ENCODE data around the gene CRISP2.
"Not testable (repeated sequence)": the region's sequence is repeated elsewhere in the genome, so short reads cannot be mapped to it uniquely, and the experiment has no call there.

The CRISP2 gene

DNA sequence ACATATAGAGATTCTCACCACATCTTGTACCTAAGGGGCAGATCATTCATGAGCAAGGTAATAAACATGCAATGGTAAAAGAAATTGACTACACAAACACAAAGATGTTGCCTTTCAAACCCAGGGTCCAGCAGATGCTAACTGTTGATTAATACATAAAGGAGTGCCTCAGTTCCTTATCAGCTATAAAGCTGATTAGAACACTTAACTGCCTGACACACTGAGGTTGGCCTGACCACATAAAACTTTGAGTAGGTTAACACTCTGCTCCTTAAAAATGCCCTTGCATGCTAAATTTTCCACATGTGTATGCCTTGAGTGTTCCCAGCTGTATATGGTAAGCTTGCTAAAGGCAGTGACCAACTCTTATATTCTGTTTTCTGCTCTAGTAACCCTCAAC is 14.9 kb downstream of the CRISP2 start:
- Histone ChIP-seq H3K27ac (ENCODE audit: low read depth, low read length) (no peak overlapping the region), H3K4me3 (ENCODE audit: low read depth, low read length) (no peak overlapping the region), H3K79me2 (ENCODE audit: control insufficient read depth, insufficient read depth, low read length, unreplicated experiment) (no peaks in the 10 kb centered on the region), H3K36me3 (ENCODE audit: insufficient read depth, low read length) (no peaks in the 10 kb centered on the region), H3K4me1 (ENCODE audit: control insufficient read depth, insufficient read depth, low read length, unreplicated experiment) (no peaks in the 10 kb centered on the region), H3K27me3 (ENCODE audit: insufficient read depth, low read length) (no peaks in the 10 kb centered on the region), H2AFZ (ENCODE audit: low read length, unreplicated experiment) (no peak overlapping the region)

- H3K79me2 ChIP-seq (ENCODE audit: control insufficient read depth, insufficient read depth, low read length, unreplicated experiment): no peaks in the 10 kb centered on the region
- no peaks in the 10 kb centered on the region for H3K4me1 ChIP-seq (ENCODE audit: control insufficient read depth, insufficient read depth, low read length, unreplicated experiment)
- no peak overlapping the region for H3K4me3 ChIP-seq (ENCODE audit: low read depth, low read length)
- no peak overlapping the region for H3K27ac ChIP-seq (ENCODE audit: low read depth, low read length)
- H3K27me3 ChIP-seq (ENCODE audit: insufficient read depth, low read length): no peaks in the 10 kb centered on the region
- H3K36me3 ChIP-seq (ENCODE audit: insufficient read depth, low read length): no peaks in the 10 kb centered on the region
- H2AFZ ChIP-seq (ENCODE audit: low read length, unreplicated experiment): no peak overlapping the region
These were observed 19.8 kb downstream of the CRISP2 start for GRCh38 chr6:49693512-49693911.

GRCh38 chr6:49692534-49692933 is 20.8 kb downstream of the CRISP2 start:
- H3K27ac ChIP-seq (ENCODE audit: low read depth, low read length): no peak overlapping the region
- H3K79me2 ChIP-seq (ENCODE audit: control insufficient read depth, insufficient read depth, low read length, unreplicated experiment): no peaks in the 10 kb centered on the region
- no peaks in the 10 kb centered on the region for H3K27me3 ChIP-seq (ENCODE audit: insufficient read depth, low read length)
- no peaks in the 10 kb centered on the region for H3K36me3 ChIP-seq (ENCODE audit: insufficient read depth, low read length)
- no peak overlapping the region for H3K4me3 ChIP-seq (ENCODE audit: low read depth, low read length)
- H3K4me1 ChIP-seq (ENCODE audit: control insufficient read depth, insufficient read depth, low read length, unreplicated experiment): no peaks in the 10 kb centered on the region
- H2AFZ ChIP-seq (ENCODE audit: low read length, unreplicated experiment): no peak overlapping the region

DNA sequence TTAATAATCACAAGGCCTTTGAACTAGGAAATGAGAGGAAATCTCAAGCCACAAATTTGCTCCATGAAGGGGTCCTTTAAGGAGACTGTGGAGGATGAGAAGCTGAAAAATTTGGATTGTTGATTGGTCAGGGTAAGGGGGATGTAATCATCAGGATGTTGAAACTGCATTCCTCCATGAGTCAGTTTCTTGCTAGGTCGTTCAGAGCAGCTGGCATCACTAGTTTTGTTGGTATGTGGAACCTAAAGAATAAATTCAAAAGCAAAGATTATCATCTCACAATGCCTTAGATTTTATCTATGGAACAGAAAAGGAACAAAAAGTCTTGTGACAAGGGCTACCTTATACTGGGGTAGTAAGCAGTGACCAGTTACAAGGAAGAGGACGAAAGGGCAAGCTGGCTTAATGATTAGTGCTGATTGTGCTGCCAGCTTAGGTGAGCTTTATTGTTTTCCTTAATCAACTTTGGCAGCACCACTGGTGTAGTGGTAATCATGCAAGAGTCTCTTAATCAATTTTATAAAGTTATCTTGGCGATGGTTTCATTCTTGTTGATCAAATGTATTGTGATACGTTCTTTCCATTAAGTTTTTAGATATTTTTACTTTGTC is 36.6 kb downstream of the CRISP2 start:
- Histone ChIP-seq H3K27ac (ENCODE audit: low read depth, low read length) (no peak overlapping the region), H3K36me3 (ENCODE audit: insufficient read depth, low read length) (no peaks in the 10 kb centered on the region), H3K4me3 (ENCODE audit: low read depth, low read length) (no peak overlapping the region), H2AFZ (ENCODE audit: low read length, unreplicated experiment) (no peak overlapping the region), H3K27me3 (ENCODE audit: insufficient read depth, low read length) (no peaks in the 10 kb centered on the region), H3K79me2 (ENCODE audit: control insufficient read depth, insufficient read depth, low read length, unreplicated experiment) (no peaks in the 10 kb centered on the region), H3K4me1 (ENCODE audit: control insufficient read depth, insufficient read depth, low read length, unreplicated experiment) (no peaks in the 10 kb centered on the region)

DNA sequence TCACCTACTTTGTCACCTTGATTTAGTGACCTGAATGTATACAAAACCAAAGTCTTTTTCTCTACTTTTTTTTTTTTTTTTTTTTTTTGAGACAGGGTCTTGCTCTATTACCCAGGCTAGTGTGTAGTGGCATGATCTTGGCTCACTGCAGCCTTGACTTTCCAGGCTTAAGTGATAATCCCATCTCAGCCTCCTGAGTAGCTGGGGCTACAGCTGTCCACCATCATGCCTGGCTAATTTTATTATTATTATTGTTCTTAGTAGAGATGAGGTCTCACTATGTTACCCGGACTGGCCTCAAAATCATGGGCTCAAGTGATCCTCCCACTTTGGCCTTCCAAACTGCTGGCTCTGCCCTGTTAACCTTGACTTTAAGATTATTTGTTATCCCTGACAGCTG is 37.5 kb downstream of the CRISP2 start:
- Histone ChIP-seq H3K4me1 (ENCODE audit: control insufficient read depth, insufficient read depth, low read length, unreplicated experiment) (no peaks in the 10 kb centered on the region), H3K27me3 (ENCODE audit: insufficient read depth, low read length) (no peaks in the 10 kb centered on the region), H3K79me2 (ENCODE audit: control insufficient read depth, insufficient read depth, low read length, unreplicated experiment) (no peaks in the 10 kb centered on the region), H3K4me3 (ENCODE audit: low read depth, low read length) (no peak overlapping the region), H3K36me3 (ENCODE audit: insufficient read depth, low read length) (no peaks in the 10 kb centered on the region), H2AFZ (ENCODE audit: low read length, unreplicated experiment) (no peak overlapping the region), H3K27ac (ENCODE audit: low read depth, low read length) (no peak overlapping the region)

GRCh38 chr6:49668083-49668511 is 45.2 kb downstream of the CRISP2 start:
- no peak overlapping the region for H2AFZ ChIP-seq (ENCODE audit: low read length, unreplicated experiment)
- H3K27ac ChIP-seq (ENCODE audit: low read depth, low read length): no peak overlapping the region
- no peaks in the 10 kb centered on the region for H3K4me1 ChIP-seq (ENCODE audit: control insufficient read depth, insufficient read depth, low read length, unreplicated experiment)
- H3K79me2 ChIP-seq (ENCODE audit: control insufficient read depth, insufficient read depth, low read length, unreplicated experiment): no peaks in the 10 kb centered on the region
- peaks cover 11% of the 10 kb centered on the region for H3K27me3 ChIP-seq (ENCODE audit: insufficient read depth, low read length)
- no peaks in the 10 kb centered on the region for H3K36me3 ChIP-seq (ENCODE audit: insufficient read depth, low read length)
- no peak overlapping the region for H3K4me3 ChIP-seq (ENCODE audit: low read depth, low read length)

GRCh38 chr6:49666930-49667757 is 46.2 kb downstream of the CRISP2 start:
- Histone ChIP-seq H2AFZ (ENCODE audit: low read length, unreplicated experiment) (no peak overlapping the region), H3K36me3 (ENCODE audit: insufficient read depth, low read length) (no peaks in the 10 kb centered on the region), H3K27ac (ENCODE audit: low read depth, low read length) (no peak overlapping the region), H3K4me3 (ENCODE audit: low read depth, low read length) (no peak overlapping the region), H3K79me2 (ENCODE audit: control insufficient read depth, insufficient read depth, low read length, unreplicated experiment) (no peaks in the 10 kb centered on the region), H3K4me1 (ENCODE audit: control insufficient read depth, insufficient read depth, low read length, unreplicated experiment) (no peaks in the 10 kb centered on the region), H3K27me3 (ENCODE audit: insufficient read depth, low read length) (peaks cover 11% of the 10 kb centered on the region)

DNA sequence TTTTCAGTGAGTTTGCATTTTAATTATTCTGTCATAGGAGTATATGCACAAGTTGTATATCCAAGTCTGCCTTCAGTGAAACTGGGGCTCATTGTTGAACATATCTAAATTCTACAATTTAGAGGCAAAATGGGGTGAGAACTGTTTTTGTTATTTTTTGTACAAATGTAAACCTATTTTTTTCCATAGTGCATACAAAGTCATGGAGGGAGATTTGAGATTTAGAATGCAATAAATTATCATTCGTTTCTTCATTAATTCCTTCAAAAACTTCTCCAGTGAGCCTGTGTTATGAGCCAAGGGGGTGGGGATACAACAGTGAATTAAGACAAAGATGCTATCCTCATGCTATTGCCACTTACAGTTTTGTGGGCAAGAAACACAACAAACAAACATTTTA is 46.9 kb downstream of the CRISP2 start:
- H3K79me2 ChIP-seq (ENCODE audit: control insufficient read depth, insufficient read depth, low read length, unreplicated experiment): no peaks in the 10 kb centered on the region
- no peak overlapping the region for H3K4me3 ChIP-seq (ENCODE audit: low read depth, low read length)
- H3K36me3 ChIP-seq (ENCODE audit: insufficient read depth, low read length): no peaks in the 10 kb centered on the region
- no peak overlapping the region for H2AFZ ChIP-seq (ENCODE audit: low read length, unreplicated experiment)
- no peak overlapping the region for H3K27ac ChIP-seq (ENCODE audit: low read depth, low read length)
- H3K27me3 ChIP-seq (ENCODE audit: insufficient read depth, low read length): peaks cover 11% of the 10 kb centered on the region
- no peaks in the 10 kb centered on the region for H3K4me1 ChIP-seq (ENCODE audit: control insufficient read depth, insufficient read depth, low read length, unreplicated experiment)

DNA sequence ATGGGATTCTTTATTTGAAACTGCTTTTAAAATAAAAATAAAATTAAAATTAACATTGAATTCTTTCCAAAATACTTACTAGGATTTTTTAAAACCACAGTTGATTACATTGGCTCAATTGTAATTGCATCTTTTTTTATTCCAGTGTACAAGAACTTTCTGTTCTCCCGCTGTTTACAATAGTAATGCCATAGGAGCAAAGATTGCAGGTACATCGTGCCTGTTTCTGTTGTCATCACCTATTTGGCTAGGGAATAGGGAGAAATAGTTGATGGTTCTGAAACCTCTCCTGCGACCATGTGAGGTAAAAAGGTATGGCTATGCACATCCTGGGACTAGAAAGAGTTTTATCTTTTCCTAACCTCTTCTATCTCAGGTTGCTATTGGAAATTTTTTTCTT is 48.5 kb downstream of the CRISP2 start:
- no peak overlapping the region for H2AFZ ChIP-seq (ENCODE audit: low read length, unreplicated experiment)
- H3K36me3 ChIP-seq (ENCODE audit: insufficient read depth, low read length): no peaks in the 10 kb centered on the region
- H3K79me2 ChIP-seq (ENCODE audit: control insufficient read depth, insufficient read depth, low read length, unreplicated experiment): no peaks in the 10 kb centered on the region
- H3K27ac ChIP-seq (ENCODE audit: low read depth, low read length): no peak overlapping the region
- H3K4me3 ChIP-seq (ENCODE audit: low read depth, low read length): no peak overlapping the region
- H3K4me1 ChIP-seq (ENCODE audit: control insufficient read depth, insufficient read depth, low read length, unreplicated experiment): no peaks in the 10 kb centered on the region
- peaks cover 19% of the 10 kb centered on the region for H3K27me3 ChIP-seq (ENCODE audit: insufficient read depth, low read length)

DNA sequence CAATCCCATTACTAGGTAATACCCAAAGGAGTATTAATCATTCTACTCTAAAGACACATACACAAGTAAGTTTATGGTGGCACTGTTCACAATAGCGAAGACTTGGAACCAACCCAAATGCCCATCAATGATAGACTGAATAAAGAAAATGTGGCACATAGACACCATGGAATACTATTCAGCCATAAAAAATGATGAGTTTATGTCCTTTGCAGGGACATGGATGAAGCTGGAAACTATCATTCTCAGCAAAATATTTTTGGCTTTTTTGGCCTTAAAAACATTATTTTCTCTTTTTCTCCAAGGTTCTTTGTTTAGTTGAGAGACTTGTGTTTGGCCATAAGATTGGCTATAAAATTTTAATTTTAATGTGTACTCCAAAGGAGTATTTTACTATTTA is 49.3 kb downstream of the CRISP2 start:
- H3K27ac ChIP-seq (ENCODE audit: low read depth, low read length); H3K36me3 ChIP-seq (ENCODE audit: insufficient read depth, low read length); H2AFZ ChIP-seq (ENCODE audit: low read length, unreplicated experiment); H3K79me2 ChIP-seq (ENCODE audit: control insufficient read depth, insufficient read depth, low read length, unreplicated experiment); H3K4me1 ChIP-seq (ENCODE audit: control insufficient read depth, insufficient read depth, low read length, unreplicated experiment); H3K4me3 ChIP-seq (ENCODE audit: low read depth, low read length): not testable (repeated sequence)
- H3K27me3 ChIP-seq (ENCODE audit: insufficient read depth, low read length): peaks cover 19% of the 10 kb centered on the region

DNA sequence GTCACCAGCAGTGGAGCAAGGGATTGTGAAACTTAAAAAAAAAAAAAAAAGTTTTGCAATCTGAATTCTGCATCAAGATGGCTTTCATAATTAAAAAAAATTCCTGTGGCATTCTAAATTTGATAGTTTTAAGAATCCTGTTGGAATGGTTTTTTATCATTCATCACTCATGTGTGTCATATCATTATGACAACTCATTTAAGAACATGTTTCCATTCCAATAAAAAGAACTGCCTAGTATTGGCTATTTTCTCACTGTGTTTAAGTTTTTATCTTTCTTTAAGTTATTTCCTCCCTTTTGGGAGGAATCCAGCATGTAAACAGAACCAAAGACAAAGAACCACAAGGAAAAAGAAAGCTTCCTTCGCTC is 50.5 kb downstream of the CRISP2 start:
- Histone ChIP-seq H3K4me1 (ENCODE audit: control insufficient read depth, insufficient read depth, low read length, unreplicated experiment) (no peaks in the 10 kb centered on the region), H2AFZ (ENCODE audit: low read length, unreplicated experiment) (no peak overlapping the region), H3K36me3 (ENCODE audit: insufficient read depth, low read length) (no peaks in the 10 kb centered on the region), H3K27ac (ENCODE audit: low read depth, low read length) (no peak overlapping the region), H3K4me3 (ENCODE audit: low read depth, low read length) (no peak overlapping the region), H3K79me2 (ENCODE audit: control insufficient read depth, insufficient read depth, low read length, unreplicated experiment) (no peaks in the 10 kb centered on the region), H3K27me3 (ENCODE audit: insufficient read depth, low read length) (peaks cover 24% of the 10 kb centered on the region)
